ENCODE measurements around the gene SEPHS1.
"Not testable (repeated sequence)": the region's sequence is repeated elsewhere in the genome, so short reads cannot be mapped to it uniquely, and the experiment has no call there.

Gene SEPHS1

DNA sequence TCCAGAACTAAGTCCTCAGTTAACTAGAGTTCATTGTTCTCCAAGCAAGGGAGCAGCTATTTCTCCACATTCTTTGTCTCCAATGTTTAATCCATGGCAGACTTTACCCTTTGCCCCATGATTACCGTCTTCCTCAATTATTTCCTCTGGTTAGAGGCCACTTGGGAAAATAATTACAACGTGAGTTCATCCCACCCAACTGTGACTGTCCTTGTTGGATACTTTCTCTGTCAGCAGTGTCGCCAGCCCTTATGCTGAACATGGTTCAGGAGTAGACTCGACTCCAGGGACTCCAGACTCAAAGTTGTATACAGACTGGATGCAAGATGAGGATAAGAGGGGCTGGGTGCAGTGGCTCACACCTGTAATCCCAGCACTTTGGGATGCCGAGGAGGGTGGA lies 17.1 kb upstream of the SEPHS1 start:
- in situ Hi-C loops (cut with HindIII; ENCODE audit: low sequenced_read_pairs) = no loop called here

- in situ Hi-C loops (cut with HindIII; ENCODE audit: low sequenced_read_pairs) = no loop called here
Observed at GRCh38 chr10:13360587-13360986, 12.5 kb upstream of the SEPHS1 start.

DNA sequence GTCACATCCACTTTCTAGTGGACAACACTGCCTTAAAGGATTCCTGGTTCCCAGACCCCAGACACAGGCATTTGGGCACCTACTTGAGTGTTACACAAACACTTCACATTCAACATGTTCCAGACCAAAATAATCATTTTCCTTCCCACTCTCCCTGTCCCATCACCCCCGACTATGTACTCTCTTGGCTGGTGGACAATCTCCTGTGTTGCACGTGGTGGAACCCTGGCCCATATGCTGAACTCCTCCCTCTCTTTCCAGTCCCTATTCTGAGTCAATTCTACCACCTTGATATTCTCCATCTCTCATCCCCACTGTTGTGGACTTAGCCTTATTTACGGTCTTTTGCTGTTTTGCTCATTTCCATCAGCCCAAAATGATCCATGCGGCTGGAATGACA lies 8.3 kb upstream of the SEPHS1 start:
- in situ Hi-C loops (cut with HindIII; ENCODE audit: low sequenced_read_pairs) = no loop called here

DNA sequence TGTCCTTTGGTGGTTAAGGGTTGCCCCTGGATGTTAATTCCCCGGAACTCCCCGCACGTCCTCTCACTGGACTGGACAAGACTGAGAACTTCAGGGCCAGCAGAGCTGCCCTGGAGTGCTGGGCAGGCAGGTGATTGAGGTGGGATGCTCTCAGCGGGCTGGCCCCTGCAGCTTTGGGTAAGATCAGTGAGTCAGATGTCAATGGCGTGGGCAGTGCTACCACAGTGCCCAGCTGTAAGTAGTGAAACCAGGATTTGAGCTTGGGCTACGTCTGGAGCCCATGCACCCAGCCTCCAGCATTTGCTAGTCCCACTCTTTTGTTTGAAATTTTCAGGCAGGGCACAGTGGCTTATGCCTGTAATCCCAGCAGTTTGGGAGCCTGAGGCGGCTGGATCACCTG lies 6.7 kb upstream of the SEPHS1 start:
- in situ Hi-C loops (cut with HindIII; ENCODE audit: low sequenced_read_pairs) = no loop called here

- in situ Hi-C loops (cut with HindIII; ENCODE audit: low sequenced_read_pairs) = no loop called here
Observed at GRCh38 chr10:13352519-13352918, 4.4 kb upstream of the SEPHS1 start.

- in situ Hi-C loops (cut with HindIII; ENCODE audit: low sequenced_read_pairs) = no loop called here
Observed at GRCh38 chr10:13351340-13351915, 3.3 kb upstream of the SEPHS1 start.

DNA sequence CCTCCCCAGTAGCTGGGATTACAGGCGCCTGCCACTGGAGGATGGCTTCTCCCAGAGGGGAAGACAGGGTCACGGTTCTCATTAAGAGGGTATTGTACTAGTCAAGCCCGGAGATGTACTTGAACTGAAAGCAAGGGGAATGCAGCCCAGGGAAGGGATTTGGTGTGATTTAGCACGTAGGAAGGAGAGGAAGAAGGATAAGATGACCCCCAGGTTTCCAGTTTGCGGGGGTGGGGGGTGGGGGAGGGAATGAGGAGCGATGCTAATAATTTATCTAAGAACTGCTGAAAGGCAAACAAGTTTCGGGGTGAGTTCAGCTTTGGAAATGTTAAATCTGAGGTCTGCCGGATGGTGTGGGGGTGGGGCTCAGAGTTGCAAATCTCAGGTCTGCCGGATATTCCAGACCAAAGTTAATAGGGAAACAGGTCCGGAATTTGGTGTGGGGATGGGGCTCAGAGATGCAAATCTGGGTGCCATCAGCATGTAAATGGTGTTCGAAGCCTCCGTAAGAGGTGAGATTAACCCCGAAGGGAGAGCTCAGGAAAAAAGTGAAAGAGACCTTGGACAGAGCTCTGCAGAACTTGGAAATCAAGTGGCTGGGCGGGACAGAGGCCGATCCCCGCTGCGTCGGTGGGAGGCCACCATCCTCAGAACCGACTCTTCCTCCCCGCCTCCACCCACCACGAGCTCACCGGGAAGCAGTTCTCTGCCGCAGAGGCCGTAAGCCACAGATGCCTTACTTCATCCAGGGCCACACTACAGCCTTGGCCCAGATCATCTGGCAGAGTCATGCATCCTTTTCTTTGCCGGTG lies 1.6 kb upstream of the SEPHS1 start:
- in situ Hi-C loops (cut with HindIII; ENCODE audit: low sequenced_read_pairs) = no loop called here

GRCh38 chr10:13347500-13348156 lies 465 bp downstream of the SEPHS1 start:
- in situ Hi-C loops (cut with HindIII; ENCODE audit: low sequenced_read_pairs) = no loop called here

DNA sequence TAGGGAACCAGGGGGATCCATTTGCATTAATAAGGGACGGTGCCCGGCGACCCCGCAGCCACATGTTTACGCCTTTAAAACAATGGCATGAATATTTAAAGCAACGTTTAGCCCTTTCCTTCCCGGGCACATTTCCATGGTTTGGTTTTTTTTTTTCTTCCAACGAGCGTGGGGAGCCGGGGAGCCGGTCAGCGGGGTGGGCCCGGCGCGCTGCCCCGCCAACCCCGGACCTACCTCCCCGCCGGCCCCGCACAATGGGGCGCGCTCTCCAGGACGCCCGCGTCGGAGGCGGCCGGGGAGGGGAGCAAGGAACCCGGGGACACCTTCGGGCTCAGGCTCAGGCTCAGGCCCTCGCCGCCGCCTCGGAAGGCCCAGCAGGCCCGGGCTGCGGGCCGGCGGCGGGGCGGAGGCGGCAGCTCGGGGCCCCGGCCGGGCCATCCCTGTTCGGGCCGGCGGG lies 1.0 kb downstream of the SEPHS1 start:
- in situ Hi-C loops (cut with HindIII; ENCODE audit: low sequenced_read_pairs) = no loop called here

GRCh38 chr10:13346283-13347042 lies 1.6 kb downstream of the SEPHS1 start:
- in situ Hi-C loops (cut with HindIII; ENCODE audit: low sequenced_read_pairs) = no loop called here

DNA sequence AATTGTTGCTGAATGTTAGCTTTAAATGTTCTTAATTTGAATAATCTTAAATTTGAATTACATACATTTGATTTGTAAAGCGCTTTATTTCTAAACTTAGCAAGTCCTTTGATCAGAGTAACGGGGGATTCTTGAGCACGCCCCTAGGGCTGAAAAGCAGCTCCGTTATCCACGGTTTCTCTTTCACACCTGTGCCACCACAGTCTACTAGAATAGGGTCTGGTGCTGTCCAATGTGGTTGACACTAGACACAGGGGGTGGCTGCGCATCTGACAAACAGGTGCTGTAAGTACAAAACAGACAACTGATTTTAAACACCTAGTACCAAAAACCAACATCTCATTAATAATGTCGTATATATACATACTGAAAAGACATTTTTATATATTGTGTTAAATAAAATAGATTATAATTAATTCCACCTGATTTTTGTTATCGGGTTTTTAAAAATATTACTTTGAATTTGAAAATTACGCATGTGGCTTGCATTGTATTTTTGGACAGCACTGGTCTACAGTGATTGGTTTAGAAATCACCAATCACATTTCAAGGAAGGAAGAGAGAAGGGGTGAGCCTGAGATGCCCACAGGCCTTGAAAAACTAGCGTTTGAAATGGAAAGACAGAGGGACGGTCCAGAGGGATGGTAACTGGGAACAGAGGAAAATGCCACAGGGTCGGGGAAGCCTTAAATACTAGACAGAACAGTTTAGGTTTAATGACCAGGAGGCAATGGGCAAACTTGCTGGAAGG lies 7.3 kb downstream of the SEPHS1 start:
- in situ Hi-C loops (cut with HindIII; ENCODE audit: low sequenced_read_pairs) = no loop called here

- in situ Hi-C loops (cut with HindIII; ENCODE audit: low sequenced_read_pairs) = no loop called here
Observed at GRCh38 chr10:13340068-13340467, 8.0 kb downstream of the SEPHS1 start.

DNA sequence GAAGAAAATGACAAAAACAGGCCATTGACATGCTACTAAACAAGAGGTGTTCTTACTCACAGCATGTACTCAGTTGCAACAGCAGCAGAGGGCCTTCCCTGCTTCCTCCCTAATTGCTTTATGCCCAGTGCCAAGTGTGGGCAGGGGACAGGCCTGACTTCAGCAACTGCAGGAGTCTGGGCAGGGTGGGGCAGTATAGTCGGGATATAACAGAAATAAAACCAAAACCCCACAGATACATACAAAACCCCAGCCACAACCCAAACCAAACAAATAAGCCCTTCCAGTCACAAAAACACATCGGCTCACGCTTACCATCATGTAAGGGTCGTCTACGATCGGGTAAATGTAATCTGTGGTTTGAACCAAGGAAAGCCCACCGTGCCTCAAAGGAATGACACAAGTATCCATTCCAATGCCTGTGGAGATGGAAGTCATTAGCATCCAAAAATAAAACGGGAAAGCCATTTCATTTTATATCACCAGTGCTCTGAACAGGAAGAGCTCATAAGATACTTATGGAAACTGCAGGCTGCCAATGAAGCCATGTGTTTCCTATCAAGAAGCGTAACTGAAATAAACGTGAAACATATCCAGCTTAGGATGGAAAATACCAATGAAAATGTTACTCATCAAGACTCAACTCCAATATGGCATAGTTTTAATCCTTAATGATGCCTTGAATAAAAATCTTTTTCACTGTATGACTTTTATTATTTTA lies 9.5 kb downstream of the SEPHS1 start:
- in situ Hi-C loops (cut with HindIII; ENCODE audit: low sequenced_read_pairs) = no loop called here

DNA sequence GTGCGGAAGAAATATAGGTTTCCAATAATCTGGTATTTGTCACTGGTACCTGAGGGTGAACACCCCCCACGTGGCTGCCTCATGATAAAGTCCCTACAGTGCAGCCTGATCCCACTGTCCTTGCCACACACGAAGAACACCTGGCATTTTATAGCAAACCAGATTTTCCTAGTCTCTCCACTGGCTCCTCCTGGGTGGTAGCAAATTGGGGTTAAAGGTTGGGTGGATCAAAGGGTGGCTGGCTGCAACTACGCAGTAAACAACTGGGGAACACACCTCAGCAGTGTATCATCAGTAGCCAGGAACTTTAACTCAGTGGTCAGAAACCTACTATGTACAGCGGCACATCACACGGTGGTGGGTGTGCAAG lies 10.3 kb downstream of the SEPHS1 start:
- in situ Hi-C loops (cut with HindIII; ENCODE audit: low sequenced_read_pairs) = no loop called here

GRCh38 chr10:13337128-13337826 lies 10.8 kb downstream of the SEPHS1 start:
- in situ Hi-C loops (cut with HindIII; ENCODE audit: low sequenced_read_pairs) = no loop called here

- in situ Hi-C loops (cut with HindIII; ENCODE audit: low sequenced_read_pairs) = no loop called here
Observed at GRCh38 chr10:13335881-13336280, 12.2 kb downstream of the SEPHS1 start.

- in situ Hi-C loops (cut with HindIII; ENCODE audit: low sequenced_read_pairs) = no loop called here
Observed at GRCh38 chr10:13334556-13334955, 13.5 kb downstream of the SEPHS1 start.

DNA sequence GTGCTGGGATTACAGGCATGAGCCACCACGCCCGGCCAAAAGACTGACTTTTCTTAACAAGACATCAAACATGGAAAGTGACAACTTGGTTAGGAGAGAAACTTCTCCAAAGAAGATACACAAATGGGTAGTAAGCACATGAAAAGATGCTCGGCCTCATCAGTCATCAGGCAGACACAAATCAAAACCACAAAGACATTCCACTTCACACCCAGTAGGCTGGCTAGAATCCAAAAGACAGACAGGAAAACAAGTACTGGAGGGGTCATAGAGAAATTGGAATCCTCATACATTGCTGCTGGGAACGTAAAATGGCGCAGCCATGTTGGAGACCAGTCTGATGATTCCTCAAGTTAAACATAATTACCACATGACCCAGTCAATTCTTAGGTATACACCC lies 16.4 kb downstream of the SEPHS1 start:
- in situ Hi-C loops (cut with HindIII; ENCODE audit: low sequenced_read_pairs) = no loop called here

- in situ Hi-C loops (cut with HindIII; ENCODE audit: low sequenced_read_pairs) = not testable (repeated sequence)
Observed at GRCh38 chr10:13330980-13331379, 17.1 kb downstream of the SEPHS1 start.

Data from DLD1 (cell line).